Uterus (tissue), 4 donors: ENCODE measurements around the gene PROK1. TPM values are rescaled to one million over a fixed set of nuclear protein-coding genes. Genes with fewer than 3 reads are reported as not detected.

Experiments
- DNase-seq, 2 donors: peaks; one replicate each; pipeline ENCODE4 v3.0.0-alpha.2; 2019 to 2020
- H3K27ac ChIP-seq, 2 donors: fragments of 200-600 bp; sonication (generic); 1 replicate in 1 of 2; 2 replicates in 1 of 2; pipeline ENCODE4 v1.5.1; 2016 to 2018
- H3K27me3 ChIP-seq, 2 donors: fragments of 200-600 bp; sonication (generic); one replicate each; pipeline ENCODE4 v1.5.1; 2018 to 2019; ENCODE audit warnings: control low read depth in 1 of 2
- H3K36me3 ChIP-seq, 2 donors: fragments of 200-600 bp; sonication (generic); one replicate each; pipeline ENCODE4 v1.5.1; 2019; ENCODE audit warnings: control low read depth in 1 of 2
- H3K4me1 ChIP-seq, 2 donors: fragments of 200-600 bp; sonication (generic); one replicate each; pipeline ENCODE4 v1.5.1; 2018 to 2019; ENCODE audit warnings: control low read depth in 1 of 2
- H3K4me3 ChIP-seq, 2 donors: fragments of 200-600 bp; sonication (generic); 1 replicate in 1 of 2; 2 replicates in 1 of 2; pipeline ENCODE4 v1.5.1; 2018 to 2019; ENCODE audit warnings: mild to moderate bottlenecking in 1 of 2
- H3K9me3 ChIP-seq, 2 donors: fragments of 200-600 bp; sonication (generic); one replicate each; pipeline ENCODE4 v1.5.1; 2019; ENCODE audit warnings: control low read depth in 1 of 2
- POLR2A ChIP-seq, 2 donors: fragments of 450-650 bp; IDR thresholded peaks; one replicate each; pipeline ENCODE4 v1.6.1; 2016; ENCODE audit warnings: antibody characterized with exemption in 2 of 2, mild to moderate bottlenecking in 1 of 2, moderate library complexity in 1 of 2
- intact Hi-C: fragments of 100-400 bp; cut with DNase I; formaldehyde crosslinking; loops from one replicate; pipeline ENCODE4 v1.15.1; 2023; ENCODE audit warnings: low total_unique reads
- total RNA-seq, 4 donors: library from RNA; depleted of rRNA in 3 of 4; stranded (reverse); fragments of >200 nt in 3 of 4; gene quantifications; one replicate each; pipeline versions ENCODE4 v1.1.0 to v1.2.4, GENCODE V29; 2014 to 2023
- TF ChIP-seq, protein P1 (sequence below), 4 experiments: fragments of 200-600 bp in 2 of 4; fragments of 450-650 bp in 2 of 4; sonication (generic) in 2 of 4; IDR thresholded peaks; one replicate each; pipeline ENCODE4 v1.5.1; 2016 to 2019; ENCODE audit warnings: antibody characterized with exemption in 4 of 4, mild to moderate bottlenecking in 2 of 4, moderate library complexity in 1 of 4
- donor health status: DM: yes; HTN: yes; CAD: no.

The PROK1 gene
- total RNA-seq, 4 donors from 2014 or later: 1.4 TPM; not detected in 3

DNA sequence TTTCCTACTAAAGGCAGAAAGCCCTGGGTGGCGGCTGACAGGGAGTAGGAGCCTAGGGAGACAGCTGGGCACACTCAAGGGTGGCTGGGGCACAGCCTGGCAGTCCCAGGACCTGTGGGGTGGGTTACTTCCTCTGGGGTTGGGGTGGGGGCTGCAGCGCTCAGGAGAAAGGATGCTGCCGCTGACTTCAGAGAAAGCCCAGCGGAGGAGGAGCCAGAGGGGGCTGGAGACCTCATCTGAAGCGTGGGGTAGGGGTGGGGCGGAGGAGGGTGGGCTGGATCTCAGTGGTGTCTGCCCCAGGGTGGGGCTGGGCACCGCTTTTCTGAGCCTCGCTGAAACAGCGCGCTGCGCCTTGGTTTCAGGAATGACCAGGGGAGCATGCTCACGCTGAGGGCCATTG, 37.2 kb downstream of the PROK1 start:
- Histone ChIP-seq H3K4me3 (no peak overlapping the region), H3K36me3 (no peaks in the 10 kb centered on the region), H3K4me1 (no peaks in the 10 kb centered on the region), H3K9me3 (no peaks in the 10 kb centered on the region), H3K27me3 (no peaks in the 10 kb centered on the region), H3K27ac (no peak overlapping the region)
- intact Hi-C loops: no loop called here
- no peak for DNase-seq
- TF ChIP-seq POLR2A (IDR thresholded peaks at IDR 0.05): no peak
- TF ChIP-seq, protein P1, sequence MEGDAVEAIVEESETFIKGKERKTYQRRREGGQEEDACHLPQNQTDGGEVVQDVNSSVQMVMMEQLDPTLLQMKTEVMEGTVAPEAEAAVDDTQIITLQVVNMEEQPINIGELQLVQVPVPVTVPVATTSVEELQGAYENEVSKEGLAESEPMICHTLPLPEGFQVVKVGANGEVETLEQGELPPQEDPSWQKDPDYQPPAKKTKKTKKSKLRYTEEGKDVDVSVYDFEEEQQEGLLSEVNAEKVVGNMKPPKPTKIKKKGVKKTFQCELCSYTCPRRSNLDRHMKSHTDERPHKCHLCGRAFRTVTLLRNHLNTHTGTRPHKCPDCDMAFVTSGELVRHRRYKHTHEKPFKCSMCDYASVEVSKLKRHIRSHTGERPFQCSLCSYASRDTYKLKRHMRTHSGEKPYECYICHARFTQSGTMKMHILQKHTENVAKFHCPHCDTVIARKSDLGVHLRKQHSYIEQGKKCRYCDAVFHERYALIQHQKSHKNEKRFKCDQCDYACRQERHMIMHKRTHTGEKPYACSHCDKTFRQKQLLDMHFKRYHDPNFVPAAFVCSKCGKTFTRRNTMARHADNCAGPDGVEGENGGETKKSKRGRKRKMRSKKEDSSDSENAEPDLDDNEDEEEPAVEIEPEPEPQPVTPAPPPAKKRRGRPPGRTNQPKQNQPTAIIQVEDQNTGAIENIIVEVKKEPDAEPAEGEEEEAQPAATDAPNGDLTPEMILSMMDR (IDR thresholded peaks at IDR 0.05): no peak

DNA sequence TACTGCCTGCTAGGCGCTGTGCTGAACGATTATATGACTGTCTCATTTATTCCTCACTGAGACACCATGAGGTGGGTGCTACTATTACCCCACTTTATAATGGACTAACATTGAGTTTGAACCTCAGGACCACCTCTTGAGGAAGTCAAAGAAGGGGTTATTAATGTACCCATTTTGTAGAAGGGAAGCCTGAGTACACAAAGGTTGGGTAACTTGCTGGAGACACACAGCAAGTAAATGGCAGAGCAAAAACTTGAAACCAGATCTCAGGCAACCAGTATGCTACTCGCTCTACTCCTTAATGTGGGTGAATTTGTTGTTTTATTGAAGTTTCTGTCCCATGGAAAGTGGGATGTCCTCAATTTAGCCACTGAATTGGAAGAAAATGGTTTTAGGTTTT, 37.9 kb downstream of the PROK1 start:
- no peak overlapping the region for H3K27ac ChIP-seq
- H3K27me3 ChIP-seq: no peaks in the 10 kb centered on the region
- H3K9me3 ChIP-seq: no peaks in the 10 kb centered on the region
- no peak overlapping the region for H3K4me3 ChIP-seq
- DNase-seq: no peak
- TF ChIP-seq, protein P1 (IDR thresholded peaks at IDR 0.05): no peak
- TF ChIP-seq POLR2A (IDR thresholded peaks at IDR 0.05): no peak
- no peaks in the 10 kb centered on the region for H3K36me3 ChIP-seq
- H3K4me1 ChIP-seq: no peaks in the 10 kb centered on the region
- intact Hi-C loops: no loop called here

DNA sequence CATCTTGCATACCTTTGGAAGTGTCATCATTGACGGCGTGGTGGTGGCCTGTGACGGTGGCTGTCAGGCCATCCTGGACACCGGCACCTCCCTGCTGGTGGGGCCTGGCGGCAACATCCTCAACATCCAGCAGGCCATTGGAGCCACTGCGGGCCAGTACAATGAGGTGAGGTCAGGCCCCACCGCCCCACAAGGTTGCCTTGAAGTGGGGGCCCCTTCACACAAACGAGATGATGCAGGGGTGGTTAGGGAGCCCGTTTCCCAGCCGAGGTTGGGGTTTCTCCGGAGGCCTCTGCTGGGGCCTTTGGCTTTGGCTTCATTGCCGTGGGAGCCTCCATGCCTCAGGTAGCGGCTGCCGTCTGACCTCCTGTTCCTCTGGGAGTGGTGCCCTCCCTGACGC, 38.5 kb downstream of the PROK1 start:
- TF ChIP-seq POLR2A (IDR thresholded peaks at IDR 0.05): no peak
- H3K27ac ChIP-seq: no peak overlapping the region
- H3K4me3 ChIP-seq: no peak overlapping the region
- intact Hi-C loops: no loop called here
- H3K9me3 ChIP-seq: no peaks in the 10 kb centered on the region
- H3K36me3 ChIP-seq: no peaks in the 10 kb centered on the region
- DNase-seq: no peak
- no peaks in the 10 kb centered on the region for H3K4me1 ChIP-seq
- H3K27me3 ChIP-seq: no peaks in the 10 kb centered on the region

DNA sequence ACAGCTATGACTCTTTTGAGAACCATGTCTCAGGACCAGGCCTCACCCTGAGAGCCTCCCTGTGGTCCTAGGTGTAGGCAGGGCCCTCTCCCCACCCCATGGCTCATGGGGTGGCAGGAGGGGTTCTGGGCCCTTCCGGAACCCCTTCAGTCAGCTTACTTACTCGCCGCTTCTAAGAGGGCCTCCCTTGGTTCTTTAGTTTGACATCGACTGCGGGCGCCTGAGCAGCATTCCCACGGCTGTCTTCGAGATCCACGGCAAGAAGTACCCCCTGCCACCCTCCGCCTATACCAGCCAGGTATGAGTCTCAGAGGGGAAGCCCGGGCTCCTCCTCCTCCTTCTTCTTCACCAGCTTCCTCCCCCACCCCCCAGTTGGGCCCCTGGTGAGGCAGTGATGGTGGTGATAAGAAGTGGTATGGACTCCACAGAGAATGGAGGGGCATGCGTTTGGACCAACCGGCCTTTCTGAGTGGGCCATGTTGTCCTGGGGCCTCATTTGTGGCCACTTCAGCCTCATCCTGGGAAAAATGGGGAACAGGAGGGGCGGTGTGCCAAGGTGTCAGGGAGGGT, 39.1 kb downstream of the PROK1 start:
- H3K4me1 ChIP-seq: no peaks in the 10 kb centered on the region
- no peak overlapping the region for H3K27ac ChIP-seq
- H3K9me3 ChIP-seq: no peaks in the 10 kb centered on the region
- no peaks in the 10 kb centered on the region for H3K27me3 ChIP-seq
- H3K36me3 ChIP-seq: no peaks in the 10 kb centered on the region
- no peak for DNase-seq
- intact Hi-C loops: no loop called here
- TF ChIP-seq, protein P1 (IDR thresholded peaks at IDR 0.05): no peak
- TF ChIP-seq POLR2A (IDR thresholded peaks at IDR 0.05): no peak
- H3K4me3 ChIP-seq: no peak overlapping the region

DNA sequence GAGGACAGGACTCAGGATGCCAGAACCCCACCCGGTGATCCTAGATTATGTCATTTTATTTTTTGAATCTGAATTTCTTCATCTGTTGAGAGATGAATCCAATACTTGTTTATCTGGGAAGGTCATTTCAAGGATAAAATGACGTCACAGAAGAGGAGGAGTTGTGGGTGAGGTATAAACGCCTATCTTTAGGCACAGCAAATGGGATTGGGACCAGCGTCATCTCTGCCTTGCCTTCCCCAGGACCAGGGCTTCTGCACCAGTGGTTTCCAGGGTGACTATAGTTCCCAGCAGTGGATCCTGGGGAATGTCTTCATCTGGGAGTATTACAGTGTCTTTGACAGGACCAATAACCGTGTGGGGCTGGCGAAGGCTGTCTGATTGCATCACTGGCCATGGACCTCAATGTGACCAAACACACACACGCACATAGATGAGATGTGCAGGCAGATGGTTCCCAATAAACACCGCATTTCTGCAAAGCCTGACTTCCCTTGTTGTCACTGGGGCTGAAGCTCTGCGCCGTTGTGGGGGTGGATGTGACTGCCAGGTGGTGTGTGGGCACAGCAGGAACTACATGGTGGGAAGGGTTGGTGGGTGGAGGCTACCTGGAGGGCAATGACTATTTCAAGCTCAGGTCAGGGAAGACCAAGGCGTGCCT, 40.0 kb downstream of the PROK1 start:
- TF ChIP-seq POLR2A (IDR thresholded peaks at IDR 0.05): no peak
- TF ChIP-seq, protein P1 (IDR thresholded peaks at IDR 0.05): no peak
- DNase-seq: no peak
- no peaks in the 10 kb centered on the region for H3K4me1 ChIP-seq
- no peaks in the 10 kb centered on the region for H3K27me3 ChIP-seq
- intact Hi-C loops: no loop called here
- H3K9me3 ChIP-seq: no peaks in the 10 kb centered on the region
- no peak overlapping the region for H3K27ac ChIP-seq
- no peak overlapping the region for H3K4me3 ChIP-seq
- no peaks in the 10 kb centered on the region for H3K36me3 ChIP-seq
